Measurements from ENCODE around the gene SNHG17. TPM values are rescaled to one million over a fixed set of nuclear protein-coding genes. Genes with fewer than 3 reads are reported as not detected.
"Not testable (repeated sequence)": the region's sequence is repeated elsewhere in the genome, so short reads cannot be mapped to it uniquely, and the experiment has no call there.

Gene SNHG17
- total RNA-seq, 1 experiment from 2014 or later, result 41.5 TPM

GRCh38 chr20:38412877-38413577 lies 22.1 kb downstream of the SNHG17 start:
- CTCF ChIA-PET, result no interaction called here
- no peak overlapping the region for H3K4me3 ChIP-seq
- intact Hi-C loops (cut with micrococcal nuclease; ENCODE audit: unreplicated experiment), result no loop called here

GRCh38 chr20:38407822-38408221 lies 27.3 kb downstream of the SNHG17 start:
- not testable (repeated sequence) for H3K9me3 ChIP-seq (ENCODE audit: insufficient read depth, low read depth); H4K20me1 ChIP-seq (ENCODE audit: insufficient read depth); H3K79me2 ChIP-seq (ENCODE audit: low read depth); H3K27ac ChIP-seq; H3K9me2 ChIP-seq (ENCODE audit: insufficient read depth); H3K4me2 ChIP-seq; H3F3A ChIP-seq (ENCODE audit: insufficient read depth, low read depth); H3K36me3 ChIP-seq (ENCODE audit: low read depth); H3K4me1 ChIP-seq (replicated peaks; ENCODE audit: insufficient read depth); H3K4me3 ChIP-seq; H2AFZ ChIP-seq; DNase-seq; H3K27me3 ChIP-seq (ENCODE audit: insufficient read depth, low read depth); BruUV-seq (replicated peaks)
- intact Hi-C loops (cut with micrococcal nuclease; ENCODE audit: unreplicated experiment), result loop anchor here (1.0 to 10.0 kb wide), 7 partner anchors 71 to 1213 kb away; partner anchors contain the start of gene TGM2
- CTCF ChIA-PET, result interaction anchor here (0.6 to 1.1 kb wide), 3 partner anchors 70 to 1331 kb away, joined by 3 to 4 read pairs (median 3); no protein-coding TSS in a partner anchor
- POLR2A ChIA-PET (ENCODE audit: unreplicated experiment), result interaction anchor here (0.5 kb wide), 1 partner anchor 619 kb away, joined by 3 read pairs; no protein-coding TSS in a partner anchor

More at GRCh38 chr20:38412877-38413577, 22.1 kb downstream of the SNHG17 start:
- POLR2A ChIA-PET (ENCODE audit: unreplicated experiment), result no interaction called here
- no peak overlapping the region for H3K27ac ChIP-seq
- H3K4me1 ChIP-seq (replicated peaks; ENCODE audit: insufficient read depth), result no peaks in the 10 kb centered on the region
- H3K9me3 ChIP-seq (ENCODE audit: insufficient read depth, low read depth), result no peaks in the 10 kb centered on the region
- H3K79me2 ChIP-seq (ENCODE audit: low read depth), result no peaks in the 10 kb centered on the region
- H3F3A ChIP-seq (ENCODE audit: insufficient read depth, low read depth), result peaks cover 32% of the 10 kb centered on the region
- peaks cover 4% of the 10 kb centered on the region; the same call in 1 of the 2 replicates for H4K20me1 ChIP-seq (ENCODE audit: insufficient read depth)
- peaks cover 17% of the 10 kb centered on the region; the same call in 1 of the 2 replicates for H3K36me3 ChIP-seq (ENCODE audit: low read depth)
- DNase-seq, result no peak
- no peak overlapping the region for H3K4me2 ChIP-seq
- TF ChIP-seq CTCF (conservative IDR thresholded peaks at IDR 0.05) (no peak), EZH2 (IDR thresholded peaks at IDR 0.05; ENCODE audit: low read depth) (no peak)
- no peak overlapping the region for H2AFZ ChIP-seq
- H3K9me2 ChIP-seq (ENCODE audit: insufficient read depth), result no peaks in the 10 kb centered on the region
- no peaks in the 10 kb centered on the region for H3K27me3 ChIP-seq (ENCODE audit: insufficient read depth, low read depth)
- no TSS peak for BruUV-seq (replicated peaks)

- TF ChIP-seq EZH2 (IDR thresholded peaks at IDR 0.05; ENCODE audit: low read depth) (no peak), CTCF (conservative IDR thresholded peaks at IDR 0.05) (no peak)
- H3K79me2 ChIP-seq (ENCODE audit: low read depth), result no peaks in the 10 kb centered on the region
- H3F3A ChIP-seq (ENCODE audit: insufficient read depth, low read depth), result no peaks in the 10 kb centered on the region
- no peak overlapping the region for H3K27ac ChIP-seq
- H3K4me2 ChIP-seq, result no peak overlapping the region
- peaks cover 5% of the 10 kb centered on the region; the same call in 1 of the 2 replicates for H3K36me3 ChIP-seq (ENCODE audit: low read depth)
- no peak overlapping the region for H2AFZ ChIP-seq
- H3K4me1 ChIP-seq (replicated peaks; ENCODE audit: insufficient read depth), result no peaks in the 10 kb centered on the region
- DNase-seq, result no peak
- H4K20me1 ChIP-seq (ENCODE audit: insufficient read depth), result no peaks in the 10 kb centered on the region
- BruUV-seq (replicated peaks), result no TSS peak
- ChIA-PET POLR2A (ENCODE audit: unreplicated experiment) (no interaction called here), CTCF (no interaction called here)
- H3K9me2 ChIP-seq (ENCODE audit: insufficient read depth), result no peaks in the 10 kb centered on the region
- intact Hi-C loops (cut with micrococcal nuclease; ENCODE audit: unreplicated experiment), result loop anchor here (5.0 to 10.0 kb wide), 4 partner anchors 240 to 1213 kb away; partner anchors contain the start of gene TGM2
- no peaks in the 10 kb centered on the region for H3K27me3 ChIP-seq (ENCODE audit: insufficient read depth, low read depth)
- H3K9me3 ChIP-seq (ENCODE audit: insufficient read depth, low read depth), result no peaks in the 10 kb centered on the region
- no peak overlapping the region for H3K4me3 ChIP-seq
Observed at GRCh38 chr20:38407321-38407720, 27.8 kb downstream of the SNHG17 start.

Measured in PC-9 (cell line).